CD4-positive, alpha-beta T cell treated with Interleukin-10 for 1 hour (primary cell): Measurements from ENCODE around the gene ACOT6.
"Not testable (repeated sequence)": the region's sequence is repeated elsewhere in the genome, so short reads cannot be mapped to it uniquely, and the experiment has no call there.

Experiments
- DNase-seq: peaks from one replicate; pipeline ENCODE4 v3.0.0-alpha.2; 2020

The ACOT6 gene

DNA sequence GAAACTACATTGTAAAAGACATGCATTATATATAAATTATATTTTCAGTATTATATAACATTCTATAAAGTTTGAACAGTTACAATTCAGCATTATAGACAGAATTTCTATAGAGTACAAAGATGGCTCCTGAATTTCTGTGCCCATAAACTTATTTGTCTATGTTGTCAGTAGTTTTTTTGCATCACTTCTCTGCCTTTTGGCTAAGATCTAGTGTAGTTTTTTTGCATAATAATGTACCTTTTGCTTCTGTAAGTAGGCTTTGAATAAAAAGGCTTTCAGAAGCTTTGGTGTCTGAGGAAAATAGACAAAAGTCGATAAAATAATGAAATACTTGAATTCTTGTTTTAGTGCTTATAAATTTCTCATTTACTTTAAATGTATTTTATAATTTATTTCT is 43.5 kb downstream of the ACOT6 start:
- no peak for DNase-seq

DNA sequence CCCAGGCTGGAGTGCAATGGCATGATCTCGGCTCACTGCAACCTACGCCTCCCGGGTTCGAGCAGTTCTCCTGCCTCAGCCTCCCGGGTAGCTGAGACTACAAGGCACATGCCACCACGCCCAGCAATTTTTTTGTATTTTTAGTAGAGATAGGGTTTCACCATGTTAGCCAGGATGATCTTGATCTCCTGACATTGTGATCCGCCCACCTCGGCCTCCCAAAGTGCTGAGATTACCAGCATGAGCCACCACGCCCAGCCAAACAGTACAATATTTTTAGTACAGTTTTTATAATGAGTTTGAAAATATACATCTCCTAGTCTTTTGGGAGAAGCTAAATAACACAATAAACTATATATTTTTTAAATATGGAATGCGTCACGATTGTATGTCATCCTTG is 46.9 kb downstream of the ACOT6 start:
- not testable (repeated sequence) for DNase-seq

DNA sequence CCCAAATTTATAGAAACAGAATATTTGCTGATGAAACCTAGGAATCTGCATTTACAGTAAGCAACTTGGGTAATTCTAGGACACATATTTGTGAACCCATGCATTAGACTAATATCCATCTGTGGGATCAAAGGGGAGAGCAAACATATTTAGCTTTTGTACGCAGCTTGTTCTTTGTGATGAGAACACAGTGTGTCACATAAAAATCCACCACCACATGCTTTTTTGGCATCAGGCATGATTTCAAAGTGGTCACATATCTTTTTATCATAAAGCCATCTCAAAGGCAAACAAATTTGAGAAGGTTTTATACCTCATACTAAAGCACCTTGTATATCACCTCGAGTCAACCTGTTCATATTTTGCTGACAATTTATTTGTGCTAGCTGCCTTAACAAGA is 48.2 kb downstream of the ACOT6 start:
- no peak for DNase-seq

DNA sequence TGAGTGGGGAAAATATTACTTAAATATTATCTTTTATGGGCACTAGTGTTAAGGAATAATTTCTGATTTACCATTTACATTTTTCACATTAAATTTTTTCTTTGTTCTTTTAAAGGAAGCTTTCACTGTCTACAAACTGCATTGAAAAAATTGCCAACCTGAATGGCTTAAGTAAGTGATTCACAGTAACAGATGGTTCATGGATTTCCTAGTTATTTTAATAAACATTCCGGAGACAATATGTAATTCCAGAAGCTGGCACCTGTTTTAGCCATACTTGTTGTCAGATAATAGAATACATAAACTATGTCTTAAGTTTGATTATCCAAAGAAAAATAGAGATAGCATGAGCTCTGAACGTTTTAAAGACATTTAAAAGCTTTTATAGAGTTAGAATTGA is 49.6 kb downstream of the ACOT6 start:
- DNase-seq: no peak

DNA sequence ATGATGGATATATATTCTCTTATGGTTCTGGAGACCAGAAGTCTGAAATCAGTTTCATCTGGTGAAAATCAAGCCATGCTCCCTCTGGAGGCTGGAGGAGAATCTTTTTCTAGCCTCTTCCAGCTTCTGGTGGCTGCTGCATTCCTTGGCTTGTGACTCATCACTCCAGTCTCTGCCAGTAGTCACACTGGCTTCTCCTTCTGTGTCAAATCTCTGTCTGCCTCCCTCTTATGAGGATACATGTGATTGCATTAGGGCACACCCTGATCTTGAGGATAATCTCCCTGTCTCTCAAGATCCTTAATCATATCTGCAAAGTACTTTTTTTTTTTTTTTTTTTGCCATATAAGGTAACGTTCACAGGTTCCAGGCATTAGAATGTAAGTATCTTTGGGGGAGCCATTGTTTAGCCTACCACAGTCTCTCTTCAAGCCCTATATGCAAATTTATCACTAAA is 50.2 kb downstream of the ACOT6 start:
- no peak for DNase-seq

DNA sequence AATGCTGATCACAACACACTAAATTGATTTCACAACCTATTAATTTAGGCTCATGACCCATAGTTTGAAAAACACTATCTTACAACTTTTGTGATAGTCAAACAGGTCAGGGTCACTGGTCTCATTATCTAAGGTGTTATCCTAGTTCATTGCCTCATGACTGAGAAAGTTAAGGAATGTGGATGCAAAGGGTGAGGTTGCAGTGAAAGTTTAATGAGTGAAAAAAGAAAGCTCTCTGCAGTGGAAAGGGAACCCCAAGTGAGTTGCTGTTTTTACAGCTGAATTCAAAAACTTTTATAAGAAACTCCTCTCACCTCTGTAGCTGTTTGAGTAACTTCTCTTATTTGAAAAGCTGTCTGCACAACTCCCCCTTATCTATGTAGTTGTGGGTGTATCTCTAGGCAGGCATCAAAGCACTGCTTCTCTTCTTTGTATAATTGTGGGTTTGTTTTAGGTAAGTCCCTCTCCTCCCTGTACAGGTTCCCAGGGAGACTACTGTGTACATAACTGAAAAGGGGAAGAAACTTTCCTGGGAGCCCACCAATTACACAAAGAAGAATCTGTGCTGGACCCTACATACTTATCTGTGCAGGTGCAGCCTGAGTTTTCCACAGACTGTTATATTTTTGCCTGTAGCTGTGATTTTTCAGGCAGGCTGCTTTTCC is 51.4 kb downstream of the ACOT6 start:
- DNase-seq: no peak

DNA sequence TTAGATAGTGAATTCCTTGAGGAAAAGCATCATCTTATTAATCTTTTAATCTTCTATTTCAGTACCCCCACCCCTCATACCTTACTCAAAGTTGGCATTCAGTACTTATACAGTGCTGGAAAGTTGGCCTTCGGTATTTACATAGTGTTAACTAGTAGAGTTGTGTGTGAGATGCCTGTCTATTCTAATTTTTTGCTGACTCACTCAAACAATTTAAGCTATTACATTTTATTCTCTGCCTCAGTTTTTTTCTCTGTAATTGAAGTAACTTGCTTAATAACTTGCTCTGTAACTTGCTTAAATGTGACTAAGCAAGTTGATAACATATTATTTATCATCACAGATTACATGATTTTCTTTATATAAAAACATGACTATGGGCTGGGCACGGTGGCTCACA is 52.8 kb downstream of the ACOT6 start:
- no peak for DNase-seq

DNA sequence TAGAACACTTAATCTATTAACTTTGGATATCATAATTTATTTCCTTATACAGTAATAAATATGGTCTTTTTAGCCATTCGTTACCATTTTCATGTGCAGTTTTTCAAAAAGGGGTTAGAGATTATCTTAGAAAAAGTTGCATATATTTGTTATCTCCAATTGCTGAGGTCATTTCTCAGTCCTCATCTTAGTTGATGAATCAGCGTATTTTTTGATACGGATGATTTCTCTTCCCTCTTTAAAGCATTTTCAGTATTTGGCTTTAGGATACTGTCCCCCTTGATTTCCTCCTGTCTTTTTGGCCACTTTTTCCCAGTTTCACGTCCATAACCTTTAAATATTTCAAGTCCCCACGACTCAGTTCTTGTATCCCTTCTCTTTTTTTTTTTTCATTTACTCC is 54.3 kb downstream of the ACOT6 start:
- DNase-seq: no peak

DNA sequence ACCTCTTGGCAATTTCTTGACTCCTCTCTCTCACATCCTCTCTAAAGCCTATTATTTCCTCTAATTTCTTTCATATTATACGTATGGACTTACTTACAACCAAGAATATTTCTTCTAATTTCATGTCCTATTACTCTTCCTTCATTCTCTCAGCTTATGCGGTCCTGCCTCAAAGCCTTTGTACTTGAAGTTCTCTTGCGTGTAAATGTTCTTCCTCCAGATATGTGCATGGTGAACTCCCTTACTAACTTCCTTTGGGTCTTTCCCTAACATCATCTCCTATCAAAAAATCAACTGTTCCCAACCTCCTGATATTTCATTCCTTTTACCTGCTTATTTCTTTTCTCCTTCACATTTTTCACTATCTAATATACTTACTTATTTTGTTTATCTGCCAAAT is 55.5 kb downstream of the ACOT6 start:
- no peak for DNase-seq
